ENCODE measurements around the gene NUP160.
"Not testable (repeated sequence)": the region's sequence is repeated elsewhere in the genome, so short reads cannot be mapped to it uniquely, and the experiment has no call there.

NUP160 gene

GRCh38 chr11:47742494-47742893 is 105.7 kb downstream of the NUP160 start:
- not testable (repeated sequence) for H3K4me1 Mint-ChIP-seq; H3K4me3 Mint-ChIP-seq; H3K9me3 Mint-ChIP-seq; H3K27ac Mint-ChIP-seq; DNase-seq; ATAC-seq (replicated peaks); H3K27me3 Mint-ChIP-seq
- H3K36me3 Mint-ChIP-seq, result peaks cover 21 to 46% of the 10 kb centered on the region in 2 donors

- not testable (repeated sequence) for H3K9me3 Mint-ChIP-seq; H3K27ac Mint-ChIP-seq; H3K27me3 Mint-ChIP-seq; ATAC-seq (replicated peaks); H3K4me1 Mint-ChIP-seq; DNase-seq; H3K4me3 Mint-ChIP-seq
- H3K36me3 Mint-ChIP-seq, result peaks cover 24 to 42% of the 10 kb centered on the region in 2 donors
These were observed 110.3 kb downstream of the NUP160 start for GRCh38 chr11:47737817-47738216.

GRCh38 chr11:47732271-47732670 is 115.9 kb downstream of the NUP160 start:
- Mint-ChIP-seq H3K27ac (no peak overlapping the region), H3K27me3 (no peaks in the 10 kb centered on the region), H3K4me3 (no peak overlapping the region), H3K9me3 (no peaks in the 10 kb centered on the region), H3K36me3 (peaks cover 40 to 46% of the 10 kb centered on the region in 2 donors), H3K4me1 (peaks cover 0 to 1% of the 10 kb centered on the region in 2 donors)
- ATAC-seq (replicated peaks), result no peak
- no peak for DNase-seq

- H3K9me3 Mint-ChIP-seq, result no peaks in the 10 kb centered on the region
- H3K36me3 Mint-ChIP-seq, result peaks cover 35 to 38% of the 10 kb centered on the region in 2 donors
- peak overlapping the region; percentile 56 for H3K27ac Mint-ChIP-seq
- H3K4me3 Mint-ChIP-seq, result no peak overlapping the region
- H3K27me3 Mint-ChIP-seq, result no peaks in the 10 kb centered on the region
- H3K4me1 Mint-ChIP-seq, result peaks cover 0 to 1% of the 10 kb centered on the region in 2 donors
- DNase-seq (no peak), ATAC-seq (replicated peaks) (no peak)
These were observed 116.7 kb downstream of the NUP160 start for GRCh38 chr11:47731475-47731874.

Measured in stimulated activated naive B cell treated with anti-CD40 and anti-IgM and Interleukin-4, amounts not matched to agents 10 μg/mL and 1 μg/mL and 100 μg/mL, for 72 hours (primary cell).